NT2/D1 (cell line): ENCODE results near the gene OR10P1.

ENCODE experiments used
- SUZ12 ChIP-seq: IDR thresholded peaks from 2 replicates; pipeline ENCODE4 v1.6.1; 2011; ENCODE audit not compliant: insufficient read length, insufficient read depth; ENCODE audit errors: extremely low read depth
- YY1 ChIP-seq: IDR thresholded peaks from 2 replicates; pipeline ENCODE4 v1.6.1; 2011; ENCODE audit not compliant: insufficient read length, insufficient read depth
- ZNF274 ChIP-seq: IDR thresholded peaks from 2 replicates; pipeline ENCODE4 v1.6.1; 2011; ENCODE audit warnings: mild to moderate bottlenecking, low read depth, low read length

DNA sequence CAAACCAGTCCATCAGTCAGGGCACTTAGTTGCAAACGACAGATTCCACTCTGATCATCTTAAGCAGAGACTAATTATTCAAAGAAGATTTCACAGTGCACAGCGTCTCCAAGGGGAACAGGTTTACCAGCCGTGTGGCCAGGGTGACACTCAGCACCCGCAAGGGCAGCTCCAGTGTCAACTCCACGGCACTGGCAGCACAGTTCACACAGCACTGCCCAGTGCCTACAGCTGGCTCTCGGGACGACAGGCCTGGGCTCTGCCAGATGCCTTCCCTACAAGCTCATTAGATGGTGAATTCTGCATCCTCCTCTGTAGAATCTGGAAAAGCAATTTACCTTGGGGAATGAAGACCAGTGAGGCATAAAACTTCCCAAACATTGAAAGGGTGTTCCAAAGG lies 4.9 kb downstream of the OR10P1 start:
- no peak for TF ChIP-seq SUZ12
- TF ChIP-seq ZNF274, result no peak
- no peak for TF ChIP-seq YY1
